HepG2 (cell line): ENCODE data around the gene ARIH2. TPM values are rescaled to one million over a fixed set of nuclear protein-coding genes. Genes with fewer than 3 reads are reported as not detected.

Experiments used
- CAMTA2 ChIP-seq: sonication (generic); formaldehyde crosslinking; IDR thresholded peaks from 2 replicates; pipeline ENCODE4 v1.4.0; 2020; ENCODE audit warnings: mild to moderate bottlenecking, missing genetic modification reagents, borderline replicate concordance
- CTCF ChIP-seq: sonication (generic); formaldehyde crosslinking; IDR thresholded peaks from 2 replicates; pipeline ENCODE4 v1.5.0; 2020; ENCODE audit warnings: mild to moderate bottlenecking, missing genetic modification reagents, moderate library complexity
- DPF2 ChIP-seq: sonication (generic); formaldehyde crosslinking; IDR thresholded peaks from 2 replicates; pipeline ENCODE4 v1.4.0; 2020; ENCODE audit warnings: mild to moderate bottlenecking, low read depth, missing genetic modification reagents, borderline replicate concordance
- ERF ChIP-seq: IDR thresholded peaks from 2 replicates; pipeline ENCODE4 v1.6.1; 2018; ENCODE audit warnings: missing biosample characterization, missing genetic modification reagents
- ETS1 ChIP-seq: sonication (generic); formaldehyde crosslinking; IDR thresholded peaks from 2 replicates; pipeline ENCODE4 v1.4.0; 2020; ENCODE audit warnings: missing genetic modification reagents
- ETV6 ChIP-seq: sonication (generic); formaldehyde crosslinking; conservative IDR thresholded peaks from 2 replicates; pipeline ENCODE4 v1.4.0; 2020; ENCODE audit warnings: missing genetic modification reagents
- FOXM1 ChIP-seq: sonication (generic); formaldehyde crosslinking; IDR thresholded peaks from 2 replicates; pipeline ENCODE4 v1.5.0; 2020; ENCODE audit warnings: missing genetic modification reagents
- HNRNPL ChIP-seq: fragments of 200-400 bp; formaldehyde crosslinking; IDR thresholded peaks from 2 replicates; pipeline ENCODE4 v1.6.1; 2017; ENCODE audit warnings: mild to moderate bottlenecking, low read depth, low read length
- MED1 ChIP-seq: sonication (generic); formaldehyde crosslinking; IDR thresholded peaks from 2 replicates; pipeline ENCODE4 v1.4.0; 2020; ENCODE audit warnings: missing genetic modification reagents
- MXD4 ChIP-seq: IDR thresholded peaks from 2 replicates; pipeline ENCODE4 v1.6.1; 2016; ENCODE audit warnings: mild to moderate bottlenecking, missing biosample characterization, missing genetic modification reagents
- RORA ChIP-seq: sonication (generic); formaldehyde crosslinking; IDR thresholded peaks from 2 replicates; pipeline ENCODE4 v1.5.0; 2020; ENCODE audit warnings: mild to moderate bottlenecking, missing genetic modification reagents, moderate library complexity
- SCMH1 ChIP-seq: sonication (generic); formaldehyde crosslinking; IDR thresholded peaks from 2 replicates; pipeline ENCODE4 v1.9.0; 2021; ENCODE audit warnings: missing genetic modification reagents, mild to moderate bottlenecking, borderline replicate concordance
- SIN3A ChIP-seq: IDR thresholded peaks from 2 replicates; pipeline ENCODE4 v1.6.1; 2011; ENCODE audit warnings: low read depth, mild to moderate bottlenecking, control low read depth, low read length, borderline replicate concordance
- SMC3 ChIP-seq: IDR thresholded peaks from 2 replicates; pipeline ENCODE4 v1.6.1; 2011; ENCODE audit warnings: low read length, improper control_type of control experiment
- STAG1 ChIP-seq: sonication (generic); formaldehyde crosslinking; IDR thresholded peaks from 2 replicates; pipeline ENCODE4 v1.4.0; 2020; ENCODE audit warnings: missing genetic modification reagents
- STAT5B ChIP-seq: sonication (generic); formaldehyde crosslinking; IDR thresholded peaks from 2 replicates; pipeline ENCODE4 v1.4.0; 2020; ENCODE audit warnings: missing genetic modification reagents
- TIGD3 ChIP-seq: sonication (generic); formaldehyde crosslinking; IDR thresholded peaks from 2 replicates; pipeline ENCODE4 v1.5.1; 2020; ENCODE audit warnings: mild to moderate bottlenecking, missing genetic modification reagents, borderline replicate concordance
- XRCC5 ChIP-seq: fragments of 200-400 bp; formaldehyde crosslinking; optimal IDR thresholded peaks from 2 replicates; pipeline ENCODE3; 2017; ENCODE audit warnings: mild to moderate bottlenecking, low read length
- ZEB1 ChIP-seq: IDR thresholded peaks from 2 replicates; pipeline ENCODE4 v1.6.1; 2012; ENCODE audit warnings: mild to moderate bottlenecking, low read depth, inconsistent platforms; ENCODE audit not compliant: insufficient replicate concordance
- ZNF3 ChIP-seq: IDR thresholded peaks from 2 replicates; pipeline ENCODE4 v1.7.0; 2017; ENCODE audit warnings: inconsistent platforms
- ZNF576 ChIP-seq: sonication (generic); formaldehyde crosslinking; IDR thresholded peaks from 2 replicates; pipeline ENCODE4 v1.4.0; 2020; ENCODE audit warnings: mild to moderate bottlenecking, missing genetic modification reagents
- ZNF577 ChIP-seq: sonication (generic); formaldehyde crosslinking; IDR thresholded peaks from 2 replicates; pipeline ENCODE4 v1.4.0; 2020; ENCODE audit warnings: mild to moderate bottlenecking, low read depth, missing genetic modification reagents, borderline replicate concordance
- ZNF709 ChIP-seq: sonication (generic); formaldehyde crosslinking; IDR thresholded peaks from 2 replicates; pipeline ENCODE4 v1.5.0; 2020; ENCODE audit warnings: mild to moderate bottlenecking, missing genetic modification reagents
- ZSCAN29 ChIP-seq: sonication (generic); formaldehyde crosslinking; conservative IDR thresholded peaks from 2 replicates; pipeline ENCODE4 v1.4.0; 2020; ENCODE audit warnings: mild to moderate bottlenecking, missing genetic modification reagents
- ZSCAN31 ChIP-seq: sonication (generic); formaldehyde crosslinking; IDR thresholded peaks from 2 replicates; pipeline ENCODE4 v1.5.0; 2020; ENCODE audit warnings: low read depth, mild to moderate bottlenecking, missing genetic modification reagents
- polyA plus RNA-seq, 8 experiments: library from polyadenylated mRNA; depleted of rRNA in 3 of 8; stranded (reverse) in 7 of 8; unstranded in 1 of 8; fragments of >200 nt; fragmentation: Illumina TruSeq in 4 of 8; extraction: Trizol in 4 of 8; gene quantifications; 2 replicates each; pipeline versions ENCODE4 v1.2.1 to v1.2.3, GENCODE V29; 2011 to 2016; ENCODE audit warnings: low read depth in 4 of 8, missing spikeins in 1 of 8, mixed read lengths in 1 of 8; ENCODE audit not compliant: insufficient read depth in 1 of 8
- total RNA-seq, 5 experiments: library from RNA; depleted of rRNA; stranded (reverse); fragments of >200 nt; fragmentation: Illumina TruSeq; extraction: Trizol; gene quantifications; 2 replicates each; pipeline ENCODE4 v1.2.3, GENCODE V29; 2016; ENCODE audit warnings: low read depth in 1 of 5

ARIH2 gene
- total and polyA plus RNA-seq, 2 of the 13 experiments (the other 11 are each of a cell fraction or from before 2014, with no cell fraction given), result 64.8 to 83.3 TPM

GRCh38 chr3:48952510-48953118 lies 34.0 kb downstream of the ARIH2 start (continued):
- TF ChIP-seq CTCF (CRISPR knock-in tag) (peak; percentile 80), SIN3A (no peak), MED1 (no peak), ZSCAN29 (CRISPR knock-in tag) (no peak), ZNF577 (CRISPR knock-in tag) (no peak), ZNF3 (CRISPR knock-in tag) (no peak), MXD4 (0 out of 2 replicates have a peak, but pooled peaks have one; percentile 14), RORA (CRISPR knock-in tag) (no peak), DPF2 (CRISPR knock-in tag) (no peak), SCMH1 (CRISPR knock-in tag) (no peak), ETV6 (CRISPR knock-in tag) (no peak), SMC3 (peak; percentile 38; the same call in 1 of the 2 replicates), ZSCAN31 (CRISPR knock-in tag) (no peak), CAMTA2 (CRISPR knock-in tag) (no peak), STAG1 (CRISPR knock-in tag) (peak; percentile 92), STAT5B (CRISPR knock-in tag) (no peak), ZEB1 (peak; percentile 34), ZNF709 (CRISPR knock-in tag) (no peak), ERF (CRISPR knock-in tag) (0 out of 2 replicates have a peak, but pooled peaks have one; percentile 34), FOXM1 (no peak), TIGD3 (no peak), ETS1 (no peak), ZNF576 (CRISPR knock-in tag) (no peak), HNRNPL (no peak), XRCC5 (peak; percentile 31)
